ENCODE data around the gene SEBOX. TPM values are rescaled to one million over a fixed set of nuclear protein-coding genes. Genes with fewer than 3 reads are reported as not detected.

Gene SEBOX
- total and polyA plus RNA-seq, 2 of the 8 experiments (the other 6 are each of a cell fraction or from before 2014, with no cell fraction given), result not detected

DNA sequence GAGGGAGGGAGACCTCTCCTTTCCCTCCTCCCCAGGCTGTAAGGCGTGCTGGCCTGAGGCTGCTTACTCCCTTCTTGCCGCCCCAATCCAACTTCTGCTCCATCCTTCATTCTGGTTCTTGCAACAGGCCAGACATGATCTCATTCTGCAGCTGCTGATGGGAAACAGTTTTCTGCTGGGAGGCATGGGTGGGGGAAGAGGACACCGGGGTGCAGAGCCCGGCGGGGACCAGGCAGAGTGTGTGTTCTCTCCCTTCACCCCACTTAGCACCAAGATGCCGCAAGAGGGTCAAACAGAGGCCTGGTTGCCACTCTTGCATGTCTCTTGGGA is 7.9 kb upstream of the SEBOX start:
- Histone ChIP-seq H2BK12ac (ENCODE audit: low read depth, low read length) (no peak overlapping the region), H3K18ac (ENCODE audit: extremely low read depth, low read length) (no peak overlapping the region), H2AK5ac (ENCODE audit: low read depth, low read length) (no peak overlapping the region), H3K79me2 (ENCODE audit: control insufficient read depth in 1 of 2, insufficient read depth in 2 of 2, low read length in 2 of 2) (no peaks in the 10 kb centered on the region), H3K4me1 (replicated peaks in 1 of 4; ENCODE audit: control insufficient read depth in 3 of 4, insufficient read depth in 4 of 4, low read length in 3 of 4) (peaks cover 3 to 16% (median 9%) of the 10 kb centered on the region in 4 experiments; a peak in 6 of 7 replicates), H3K4me3 (ENCODE audit: extremely low read depth in 1 of 4, insufficient read depth in 2 of 4, low read depth in 3 of 4, low read length in 4 of 4) (0 out of 8 replicates have a peak overlapping the region, but pooled peaks of 1 of the 4 experiments have one; percentile 79), H2BK15ac (ENCODE audit: low read length) (no peak overlapping the region), H3K4ac (replicated peaks; ENCODE audit: insufficient read length, low read depth, low read length) (no peak overlapping the region), H3K9ac (replicated peaks in 1 of 4; ENCODE audit: extremely low read depth in 1 of 4, low read depth in 3 of 4, low read length in 3 of 4) (no peak overlapping the region), H3K36me3 (ENCODE audit: control insufficient read depth in 2 of 4, insufficient read depth in 4 of 4, low read length in 3 of 4) (no peaks in the 10 kb centered on the region), H2BK20ac (ENCODE audit: low read length) (no peak overlapping the region), H3K56ac (replicated peaks; ENCODE audit: insufficient read length, low read depth, low read length) (no peak overlapping the region), H3K79me1 (ENCODE audit: low read depth, low read length) (no peaks in the 10 kb centered on the region; the same call in 1 of the 2 replicates), H3K14ac (ENCODE audit: insufficient read length) (no peak overlapping the region), H3K4me2 (ENCODE audit: insufficient read depth in 1 of 2, low read depth in 2 of 2, low read length in 2 of 2) (peak overlapping the region; percentile 76 to 89; a peak in 3 of 4 replicates), H2BK120ac (replicated peaks; ENCODE audit: low read depth, low read length) (no peak overlapping the region), H3K27ac (ENCODE audit: low read depth, low read length) (no peak overlapping the region), H4K91ac (replicated peaks; ENCODE audit: insufficient read length, low read length) (no peak overlapping the region), H3K9me3 (ENCODE audit: insufficient read depth in 2 of 2, low read depth in 1 of 2, low read length in 1 of 2) (no peaks in the 10 kb centered on the region), H3K27me3 (replicated peaks in 1 of 4; ENCODE audit: control insufficient read depth in 3 of 4, extremely low read depth in 1 of 4, insufficient read depth in 3 of 4, low read length in 3 of 4) (peaks cover 9 to 19% (median 19%) of the 10 kb centered on the region in 4 experiments), H3K23ac (ENCODE audit: insufficient read length) (no peak overlapping the region), H4K8ac (ENCODE audit: extremely low read depth, insufficient read depth, low read length) (no peak overlapping the region), H2AFZ (ENCODE audit: low read length) (no peak overlapping the region), H3K23me2 (ENCODE audit: low read depth, low read length) (peaks cover 16% of the 10 kb centered on the region; the same call in 1 of the 2 replicates), H4K20me1 (replicated peaks in 1 of 2; ENCODE audit: control insufficient read depth in 1 of 2, insufficient read depth in 2 of 2, low read length in 2 of 2) (peaks cover 2 to 12% of the 10 kb centered on the region in 2 experiments), H2BK5ac (ENCODE audit: low read depth, low read length) (no peak overlapping the region), H4K5ac (ENCODE audit: insufficient read length, low read depth, low read length) (no peak overlapping the region)
- 72% methylated on average over 6 of the region's 6 CpGs; no CpG with 5 or more reads in 1 of the 2 experiments for WGBS, 2 experiments (ENCODE audit: extremely low coverage in 1 of 2, insufficient coverage in 1 of 2, insufficient read length in 1 of 2, insufficient replicate concordance in 2 of 2, low coverage in 1 of 2, low lambda C conversion rate in 2 of 2, missing lambda C conversion rate in 1 of 2)
- FAIRE-seq, result no peak
- CTCF ChIA-PET (ENCODE audit: partially characterized antibody), result interaction anchor here (1.2 to 4.6 kb wide), 4 partner anchors 8 to 174 kb away, joined by 4 to 20 read pairs (median 6); partner anchors contain the start of gene POLDIP2
- no peak for DNase-seq (ENCODE audit: low read depth in 1 of 2, low spot score in 2 of 2)
- POLR2A ChIA-PET (ENCODE audit: partially characterized antibody), result interaction anchor here (0.7 to 12.7 kb wide), 5 partner anchors 8 to 125 kb away, joined by 3 to 103 read pairs (median 4); partner anchors contain the start of genes POLDIP2 and SLC13A2
- TF ChIP-seq HDAC2 (IDR thresholded peaks at IDR 0.05; ENCODE audit: borderline replicate concordance in 1 of 2, low read depth in 2 of 2, low read length in 2 of 2) (no peak), NANOG (IDR thresholded peaks at IDR 0.05; ENCODE audit: insufficient read depth, low read depth, low read length, poor library complexity, severe bottlenecking) (no peak), KDM4A (IDR thresholded peaks at IDR 0.05; ENCODE audit: low read depth, low read length, severe bottlenecking) (no peak), SIRT6 (IDR thresholded peaks at IDR 0.05; ENCODE audit: low read length) (no peak), CREB1 (IDR thresholded peaks at IDR 0.05) (no peak), CEBPB (IDR thresholded peaks at IDR 0.05; ENCODE audit: low read depth, low read length) (no peak), HDAC6 (IDR thresholded peaks at IDR 0.05; ENCODE audit: low read depth, low read length) (no peak), TAF1 (IDR thresholded peaks at IDR 0.05; ENCODE audit: low read depth, low read length) (no peak), ZNF274 (IDR thresholded peaks at IDR 0.05; ENCODE audit: borderline replicate concordance, extremely low read depth, low read length) (no peak), RAD21 (IDR thresholded peaks at IDR 0.05 in 1 of 2, conservative IDR thresholded peaks at IDR 0.05 in 1 of 2; ENCODE audit: low read depth in 2 of 2, low read length in 2 of 2) (no peak), SP1 (IDR thresholded peaks at IDR 0.05; ENCODE audit: low read depth, low read length) (no peak)
- TF ChIP-seq, protein P1, sequence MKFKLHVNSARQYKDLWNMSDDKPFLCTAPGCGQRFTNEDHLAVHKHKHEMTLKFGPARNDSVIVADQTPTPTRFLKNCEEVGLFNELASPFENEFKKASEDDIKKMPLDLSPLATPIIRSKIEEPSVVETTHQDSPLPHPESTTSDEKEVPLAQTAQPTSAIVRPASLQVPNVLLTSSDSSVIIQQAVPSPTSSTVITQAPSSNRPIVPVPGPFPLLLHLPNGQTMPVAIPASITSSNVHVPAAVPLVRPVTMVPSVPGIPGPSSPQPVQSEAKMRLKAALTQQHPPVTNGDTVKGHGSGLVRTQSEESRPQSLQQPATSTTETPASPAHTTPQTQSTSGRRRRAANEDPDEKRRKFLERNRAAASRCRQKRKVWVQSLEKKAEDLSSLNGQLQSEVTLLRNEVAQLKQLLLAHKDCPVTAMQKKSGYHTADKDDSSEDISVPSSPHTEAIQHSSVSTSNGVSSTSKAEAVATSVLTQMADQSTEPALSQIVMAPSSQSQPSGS (IDR thresholded peaks at IDR 0.05; ENCODE audit: low read length), result no peak
